ENCODE results near the gene PKP3. TPM values are rescaled to one million over a fixed set of nuclear protein-coding genes. Genes with fewer than 3 reads are reported as not detected.
"Not testable (repeated sequence)": the region's sequence is repeated elsewhere in the genome, so short reads cannot be mapped to it uniquely, and the experiment has no call there.

PKP3 gene
- total RNA-seq, 1 donor from 2014 or later, result 65.7 TPM

- H3K27me3 Mint-ChIP-seq (ENCODE audit: low read depth), result peaks cover 2% of the 10 kb centered on the region
- DNase-seq (ENCODE audit: low spot score in 2 of 2, unreplicated experiment in 2 of 2), result no peak
- H3K4me3 Mint-ChIP-seq, result no peak overlapping the region
- H3K4me1 Mint-ChIP-seq, result peaks cover 13% of the 10 kb centered on the region
- peaks cover 9% of the 10 kb centered on the region for H3K9me3 Mint-ChIP-seq
- no peak for TF ChIP-seq CTCF (IDR thresholded peaks at IDR 0.05; ENCODE audit: unreplicated experiment)
- H3K36me3 Mint-ChIP-seq, result peaks cover 15% of the 10 kb centered on the region
- H3K27ac Mint-ChIP-seq, result no peak overlapping the region
Observed at GRCh38 chr11:384511-384910, 9.5 kb upstream of the PKP3 start.

GRCh38 chr11:385594-386351 is 8.2 kb upstream of the PKP3 start:
- TF ChIP-seq CTCF (IDR thresholded peaks at IDR 0.05; ENCODE audit: unreplicated experiment), result no peak
- H3K4me1 Mint-ChIP-seq, result peaks cover 17% of the 10 kb centered on the region
- H3K27me3 Mint-ChIP-seq (ENCODE audit: low read depth), result peaks cover 2% of the 10 kb centered on the region
- no peak overlapping the region for H3K4me3 Mint-ChIP-seq
- peaks cover 15% of the 10 kb centered on the region for H3K36me3 Mint-ChIP-seq
- no peak overlapping the region for H3K27ac Mint-ChIP-seq
- no peak for DNase-seq (ENCODE audit: low spot score in 2 of 2, unreplicated experiment in 2 of 2)
- H3K9me3 Mint-ChIP-seq, result peaks cover 9% of the 10 kb centered on the region

- Mint-ChIP-seq H3K4me3 (no peak overlapping the region), H3K27me3 (ENCODE audit: low read depth) (peaks cover 2% of the 10 kb centered on the region), H3K9me3 (peaks cover 9% of the 10 kb centered on the region), H3K4me1 (peaks cover 19% of the 10 kb centered on the region), H3K27ac (no peak overlapping the region), H3K36me3 (peaks cover 15% of the 10 kb centered on the region)
- no peak for DNase-seq (ENCODE audit: low spot score in 2 of 2, unreplicated experiment in 2 of 2)
- no peak for TF ChIP-seq CTCF (IDR thresholded peaks at IDR 0.05; ENCODE audit: unreplicated experiment)
Observed at GRCh38 chr11:386483-386882, 7.5 kb upstream of the PKP3 start.

GRCh38 chr11:387193-387793 is 6.7 kb upstream of the PKP3 start:
- Mint-ChIP-seq H3K4me1 (peaks cover 19% of the 10 kb centered on the region), H3K36me3 (peaks cover 10% of the 10 kb centered on the region), H3K4me3 (no peak overlapping the region), H3K27ac (no peak overlapping the region), H3K9me3 (peaks cover 9% of the 10 kb centered on the region), H3K27me3 (ENCODE audit: low read depth) (peaks cover 2% of the 10 kb centered on the region)
- TF ChIP-seq CTCF (IDR thresholded peaks at IDR 0.05; ENCODE audit: unreplicated experiment), result no peak
- DNase-seq (ENCODE audit: low spot score in 2 of 2, unreplicated experiment in 2 of 2), result no peak

GRCh38 chr11:389369-389768 is 4.6 kb upstream of the PKP3 start:
- peak overlapping the region; percentile 32 for H3K27ac Mint-ChIP-seq
- H3K9me3 Mint-ChIP-seq, result not testable (repeated sequence)

GRCh38 chr11:390175-390574 is 3.8 kb upstream of the PKP3 start:
- peaks cover 2% of the 10 kb centered on the region for H3K36me3 Mint-ChIP-seq
- peaks cover 9% of the 10 kb centered on the region for H3K9me3 Mint-ChIP-seq
- TF ChIP-seq CTCF (IDR thresholded peaks at IDR 0.05; ENCODE audit: unreplicated experiment), result no peak
- no peak overlapping the region for H3K4me3 Mint-ChIP-seq
- peaks cover 31% of the 10 kb centered on the region for H3K4me1 Mint-ChIP-seq
- no peak overlapping the region for H3K27ac Mint-ChIP-seq
- H3K27me3 Mint-ChIP-seq (ENCODE audit: low read depth), result peaks cover 2% of the 10 kb centered on the region
- DNase-seq (ENCODE audit: low spot score in 2 of 2, unreplicated experiment in 2 of 2), result no peak

More at GRCh38 chr11:389369-389768, 4.6 kb upstream of the PKP3 start:
- H3K36me3 Mint-ChIP-seq; H3K4me3 Mint-ChIP-seq; DNase-seq (ENCODE audit: low spot score in 2 of 2, unreplicated experiment in 2 of 2); H3K27me3 Mint-ChIP-seq (ENCODE audit: low read depth): not testable (repeated sequence)
- peaks cover 25% of the 10 kb centered on the region for H3K4me1 Mint-ChIP-seq

Data from mesothelial cell of epicardium (in vitro differentiated cells).